B cell (primary cell): ENCODE results near the gene MYCBP2.

Experiments
- CTCF ChIP-seq: fragments of 200-600 bp; IDR thresholded peaks from one replicate; pipeline ENCODE4 v1.8.0; 2022; ENCODE audit warnings: antibody characterized with exemption, mild to moderate bottlenecking
- EZH2 ChIP-seq: IDR thresholded peaks from 2 replicates; pipeline ENCODE4 v1.6.1; 2012; ENCODE audit warnings: borderline replicate concordance, low read depth, mild to moderate bottlenecking, moderate library complexity, low read length; ENCODE audit not compliant: insufficient read depth, poor library complexity, severe bottlenecking

GRCh38 chr13:77180011-77180410, 146.9 kb downstream of the MYCBP2 start:
- TF ChIP-seq CTCF (no peak), EZH2 (no peak)
